ENCODE results near the gene MOB3B.
"Not testable (repeated sequence)": the region's sequence is repeated elsewhere in the genome, so short reads cannot be mapped to it uniquely, and the experiment has no call there.

MOB3B gene

DNA sequence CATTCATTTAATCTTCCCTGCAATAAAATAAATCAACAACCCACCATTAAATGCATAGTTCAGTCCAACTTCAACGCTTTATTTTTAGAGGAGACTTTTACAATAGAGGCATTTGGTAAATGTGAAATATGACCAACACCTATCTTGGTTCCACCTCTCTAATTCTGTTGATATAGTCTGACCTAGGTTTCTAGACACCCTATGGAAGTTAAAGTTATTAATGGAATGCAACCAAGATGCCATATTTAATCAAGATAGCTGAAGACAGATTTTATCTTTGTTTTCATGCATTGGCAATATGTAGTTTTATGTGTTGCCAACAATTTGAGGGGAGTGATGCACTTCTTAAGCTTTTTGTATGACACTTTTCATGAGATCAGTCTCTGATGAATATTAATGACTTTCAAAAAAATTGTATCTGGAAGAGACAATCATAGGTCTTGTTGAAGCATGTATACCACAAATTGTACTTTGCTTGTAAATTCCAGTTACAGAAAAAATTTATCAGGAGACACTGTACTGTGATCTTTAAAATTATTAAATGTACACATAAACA is 107.3 kb downstream of the MOB3B start:
- ChIA-PET CTCF (no interaction called here), POLR2A (no interaction called here)
- no peak for DNase-seq (ENCODE audit: extremely low spot score)
- TF ChIP-seq SP1 (IDR thresholded peaks at IDR 0.05) (no peak), HDGF (IDR thresholded peaks at IDR 0.05; ENCODE audit: borderline replicate concordance) (no peak), CTBP1 (IDR thresholded peaks at IDR 0.05; ENCODE audit: borderline replicate concordance) (no peak)
- TF ChIP-seq, protein P1, sequence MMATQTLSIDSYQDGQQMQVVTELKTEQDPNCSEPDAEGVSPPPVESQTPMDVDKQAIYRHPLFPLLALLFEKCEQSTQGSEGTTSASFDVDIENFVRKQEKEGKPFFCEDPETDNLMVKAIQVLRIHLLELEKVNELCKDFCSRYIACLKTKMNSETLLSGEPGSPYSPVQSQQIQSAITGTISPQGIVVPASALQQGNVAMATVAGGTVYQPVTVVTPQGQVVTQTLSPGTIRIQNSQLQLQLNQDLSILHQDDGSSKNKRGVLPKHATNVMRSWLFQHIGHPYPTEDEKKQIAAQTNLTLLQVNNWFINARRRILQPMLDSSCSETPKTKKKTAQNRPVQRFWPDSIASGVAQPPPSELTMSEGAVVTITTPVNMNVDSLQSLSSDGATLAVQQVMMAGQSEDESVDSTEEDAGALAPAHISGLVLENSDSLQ (IDR thresholded peaks at IDR 0.05) = no peak

DNA sequence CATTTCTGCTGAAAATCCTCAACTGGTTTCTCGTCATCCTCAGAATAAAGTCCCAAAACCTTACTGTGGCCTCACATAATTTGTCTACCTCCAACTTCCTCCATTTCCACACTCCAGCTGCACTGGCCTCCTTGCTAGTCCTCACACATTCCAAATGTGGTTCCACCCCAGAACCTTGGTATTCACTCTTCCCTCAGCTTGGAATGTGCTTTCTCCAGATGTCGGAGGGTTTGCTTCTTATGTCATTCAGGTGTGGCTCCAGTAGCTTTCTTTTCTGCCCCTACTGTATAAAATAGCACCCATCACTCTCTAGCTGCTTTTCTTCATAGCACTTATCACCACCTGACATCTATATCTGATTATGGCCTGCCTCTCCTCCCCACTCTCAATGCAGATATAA is 108.0 kb downstream of the MOB3B start:
- ChIA-PET POLR2A (no interaction called here), CTCF (no interaction called here)
- TF ChIP-seq SUZ12 (IDR thresholded peaks at IDR 0.05) = no peak
- no peak for TF ChIP-seq ZNF384 (IDR thresholded peaks at IDR 0.05)
- no peak for TF ChIP-seq HDGF (IDR thresholded peaks at IDR 0.05; ENCODE audit: borderline replicate concordance)
- TF ChIP-seq FOXM1 (IDR thresholded peaks at IDR 0.05; ENCODE audit: borderline replicate concordance) = no peak
- TF ChIP-seq CTBP1 (IDR thresholded peaks at IDR 0.05; ENCODE audit: borderline replicate concordance) = no peak
- no peak for TF ChIP-seq NFRKB (IDR thresholded peaks at IDR 0.05)
- TF ChIP-seq, protein P1 (IDR thresholded peaks at IDR 0.05) = no peak
- no peak for TF ChIP-seq LEF1 (IDR thresholded peaks at IDR 0.05; ENCODE audit: borderline replicate concordance)
- TF ChIP-seq FOXK2 (IDR thresholded peaks at IDR 0.05) = no peak
- no peak for TF ChIP-seq TARDBP (IDR thresholded peaks at IDR 0.05)
- TF ChIP-seq BHLHE40 (IDR thresholded peaks at IDR 0.05; ENCODE audit: borderline replicate concordance) = no peak
- TF ChIP-seq SP1 (IDR thresholded peaks at IDR 0.05) = no peak
- DNase-seq (ENCODE audit: extremely low spot score) = no peak

DNA sequence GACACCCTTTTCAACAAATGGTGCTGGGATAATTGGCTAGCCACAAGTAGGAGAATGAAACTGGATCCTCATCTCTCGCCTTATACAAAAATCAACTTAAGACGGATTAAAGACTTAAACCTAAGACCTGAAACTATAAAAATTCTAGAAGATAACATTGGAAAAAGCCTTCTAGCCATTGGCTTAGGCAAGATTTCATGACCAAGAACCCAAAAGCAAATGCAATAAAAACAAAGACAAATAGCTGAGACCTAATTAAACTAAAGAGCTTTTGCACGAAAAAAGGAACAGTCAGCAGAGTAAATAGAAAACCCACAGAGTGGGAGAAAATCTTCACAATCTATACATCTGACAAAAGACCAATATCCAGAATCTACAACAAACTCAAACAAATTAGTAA is 110.1 kb downstream of the MOB3B start:
- POLR2A ChIA-PET, CTCF ChIA-PET: not testable (repeated sequence)

DNA sequence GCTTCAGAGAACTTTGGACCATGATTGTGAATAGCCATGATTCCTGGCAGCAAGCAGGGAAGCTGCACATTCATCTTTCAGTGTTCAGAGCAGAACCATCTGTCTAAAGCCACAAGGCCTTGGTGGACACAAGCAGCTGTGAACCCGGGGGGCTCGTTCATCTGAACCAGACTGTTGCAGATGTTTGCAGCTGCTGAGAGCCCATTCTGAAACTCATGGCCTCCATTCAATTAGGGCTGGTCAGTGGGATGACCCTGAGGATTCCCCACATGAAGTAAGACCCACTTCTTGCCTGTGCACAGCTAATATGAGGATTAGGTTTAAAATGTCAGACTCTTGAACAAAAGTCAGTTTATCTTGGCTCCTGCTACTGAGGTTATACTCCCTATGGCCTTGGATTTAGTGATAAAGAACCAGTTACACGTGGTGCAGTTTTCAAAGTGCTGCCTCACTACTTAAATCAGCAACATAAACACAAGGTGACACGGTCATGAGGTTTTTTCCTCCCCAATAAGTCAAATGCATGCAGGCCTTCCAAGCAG is 115.3 kb downstream of the MOB3B start:
- POLR2A ChIA-PET = no interaction called here
- no peak for DNase-seq (ENCODE audit: extremely low spot score)
- TF ChIP-seq ELF4 (IDR thresholded peaks at IDR 0.05) = no peak
- TF ChIP-seq SUZ12 (IDR thresholded peaks at IDR 0.05) = no peak
- TF ChIP-seq LEF1 (IDR thresholded peaks at IDR 0.05; ENCODE audit: borderline replicate concordance) = no peak
- TF ChIP-seq FOXM1 (IDR thresholded peaks at IDR 0.05; ENCODE audit: borderline replicate concordance) = no peak
- no peak for TF ChIP-seq ARNT (IDR thresholded peaks at IDR 0.05)
- TF ChIP-seq TARDBP (IDR thresholded peaks at IDR 0.05) = no peak
- TF ChIP-seq L3MBTL2 (conservative IDR thresholded peaks at IDR 0.05) = no peak
- no peak for TF ChIP-seq FOXA1 (IDR thresholded peaks at IDR 0.05)
- no peak for TF ChIP-seq SP1 (IDR thresholded peaks at IDR 0.05)
- CTCF ChIA-PET = no interaction called here

More for the DNA sequence above, 110.1 kb downstream of the MOB3B start:
- DNase-seq (ENCODE audit: extremely low spot score) = not testable (repeated sequence)

DNA sequence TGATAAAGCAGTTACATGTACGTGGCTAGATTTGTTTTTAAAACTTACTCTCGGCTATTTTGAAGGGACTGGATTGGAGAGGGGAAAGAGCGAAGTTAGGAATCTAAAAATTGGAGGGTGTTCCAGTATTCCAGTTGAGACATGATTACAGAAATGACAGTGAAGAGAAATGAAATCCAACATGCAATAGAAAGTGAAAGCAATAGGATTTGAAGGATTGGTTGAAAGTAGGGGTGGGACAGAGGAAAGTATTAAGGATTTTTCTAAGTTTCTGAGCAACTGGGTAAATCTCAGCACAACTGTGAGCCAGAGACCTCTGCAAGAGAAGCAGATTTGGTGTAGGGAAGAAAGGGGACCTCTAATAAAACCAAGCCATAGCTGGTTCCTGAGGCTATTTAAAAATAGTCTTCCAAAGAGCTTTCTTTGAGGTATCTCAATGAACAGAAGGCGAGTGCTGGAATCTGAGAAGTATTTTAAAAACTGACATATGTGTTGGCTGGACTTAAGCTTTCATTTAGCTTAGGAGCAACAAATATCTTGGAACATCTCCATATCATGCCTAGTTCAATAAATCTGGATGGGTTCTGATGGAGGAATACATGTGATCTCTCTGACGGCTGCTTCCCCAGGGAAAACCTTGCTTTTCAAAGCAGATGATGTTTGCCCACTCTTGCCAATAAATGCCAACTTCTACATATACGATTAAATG is 115.9 kb downstream of the MOB3B start:
- TF ChIP-seq FOXK2 (IDR thresholded peaks at IDR 0.05) (no peak), TARDBP (IDR thresholded peaks at IDR 0.05) (no peak), L3MBTL2 (conservative IDR thresholded peaks at IDR 0.05) (no peak)
- TF ChIP-seq, protein P1 (IDR thresholded peaks at IDR 0.05) = no peak
- CTCF ChIA-PET = no interaction called here
- no peak for DNase-seq (ENCODE audit: extremely low spot score)
- POLR2A ChIA-PET = no interaction called here

DNA sequence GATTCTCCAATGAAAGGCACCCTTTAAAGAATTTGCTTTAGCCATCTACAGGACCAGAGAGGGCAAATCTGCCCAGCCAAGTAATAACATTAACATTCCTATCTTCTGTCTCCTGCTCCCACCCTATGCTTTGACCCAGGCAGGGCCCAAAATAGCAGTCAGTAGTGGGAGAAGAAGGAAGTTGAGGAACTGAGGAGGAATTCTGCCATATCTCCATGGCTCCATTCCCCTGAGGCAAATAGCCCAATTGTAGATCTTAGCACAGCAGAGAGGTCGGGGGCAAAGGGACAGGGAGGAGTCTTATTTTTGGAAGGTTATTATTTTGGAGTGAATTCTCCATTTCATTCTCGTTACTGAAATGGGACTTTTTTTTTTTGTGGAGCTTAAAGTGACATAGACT is 116.7 kb downstream of the MOB3B start:
- ChIA-PET POLR2A (no interaction called here), CTCF (no interaction called here)
- TF ChIP-seq SUZ12 (IDR thresholded peaks at IDR 0.05) = no peak
- TF ChIP-seq BHLHE40 (IDR thresholded peaks at IDR 0.05; ENCODE audit: borderline replicate concordance) = no peak
- no peak for TF ChIP-seq LEF1 (IDR thresholded peaks at IDR 0.05; ENCODE audit: borderline replicate concordance)
- no peak for TF ChIP-seq CTBP1 (IDR thresholded peaks at IDR 0.05; ENCODE audit: borderline replicate concordance)
- no peak for TF ChIP-seq ZNF384 (IDR thresholded peaks at IDR 0.05)
- TF ChIP-seq FOXK2 (IDR thresholded peaks at IDR 0.05) = no peak
- no peak for TF ChIP-seq FOXA1 (IDR thresholded peaks at IDR 0.05)
- TF ChIP-seq TARDBP (IDR thresholded peaks at IDR 0.05) = no peak
- TF ChIP-seq L3MBTL2 (conservative IDR thresholded peaks at IDR 0.05) = no peak
- TF ChIP-seq FOXM1 (IDR thresholded peaks at IDR 0.05; ENCODE audit: borderline replicate concordance) = no peak
- no peak for TF ChIP-seq HDGF (IDR thresholded peaks at IDR 0.05; ENCODE audit: borderline replicate concordance)
- TF ChIP-seq ARNT (IDR thresholded peaks at IDR 0.05) = no peak
- no peak for TF ChIP-seq NFRKB (IDR thresholded peaks at IDR 0.05)
- TF ChIP-seq ELF4 (IDR thresholded peaks at IDR 0.05) = no peak
- TF ChIP-seq SP1 (IDR thresholded peaks at IDR 0.05) = no peak
- TF ChIP-seq, protein P1 (IDR thresholded peaks at IDR 0.05) = no peak
- DNase-seq (ENCODE audit: extremely low spot score) = no peak
